Suprapubic skin (tissue), 3 donors: Measurements from ENCODE around the gene PACRG.

Experiments
- CTCF ChIP-seq, 2 donors: fragments of 200-600 bp in 1 of 2; fragments of 450-650 bp in 1 of 2; sonication (generic) in 1 of 2; IDR thresholded peaks; one replicate each; pipeline ENCODE4 v1.5.1; 2016 to 2019; ENCODE audit warnings: antibody characterized with exemption in 2 of 2, mild to moderate bottlenecking in 1 of 2, moderate library complexity in 1 of 2
- POLR2A ChIP-seq, 2 donors: fragments of 450-650 bp; IDR thresholded peaks; one replicate each; pipeline ENCODE4 v1.6.1; 2017; ENCODE audit warnings: antibody characterized with exemption in 2 of 2, mild to moderate bottlenecking in 2 of 2, moderate library complexity in 2 of 2

- TF ChIP-seq CTCF (IDR thresholded peaks at IDR 0.05) (no peak), POLR2A (IDR thresholded peaks at IDR 0.05) (no peak)
These were observed 627.7 kb downstream of the PACRG start for GRCh38 chr6:163355426-163355991.
